Activated CD8-positive, alpha-beta memory T cell treated with anti-CD3 and anti-CD28 coated beads, Interleukin-2, amount 10 ng/mL, durations not matched to agents 7 days and 5 days (primary cell): ENCODE data around the gene PLEKHH2. TPM values are rescaled to one million over a fixed set of nuclear protein-coding genes. Genes with fewer than 3 reads are reported as not detected.
A peak's percentile ranks its signal among the peaks of the same experiment; 100 is the strongest.

Source experiments
- ATAC-seq: fragments of 150-1000 bp; cut with Tn5 transposase; one replicate; pipeline ENCODE4 v1.10.0; 2021; ENCODE audit warnings: moderate library complexity
- CTCF ChIA-PET: fragments of 350-600 bp; sonication (Branson Sonifier 250); formaldehyde crosslinking; loops from one replicate; lab custom pipeline; 2021; ENCODE audit warnings: antibody characterized with exemption; lab: Charles Lee
- DNase-seq: peaks from one replicate; pipeline ENCODE4 v3.0.0-alpha.2; 2020
- H3K27ac Mint-ChIP-seq: one replicate; pipeline ENCODE4 v1.8.0; 2021; ENCODE audit warnings: mild to moderate bottlenecking, mixed read lengths
- H3K27me3 Mint-ChIP-seq: one replicate; pipeline ENCODE4 v1.8.0; 2021; ENCODE audit warnings: mixed read lengths
- H3K36me3 Mint-ChIP-seq: one replicate; pipeline ENCODE4 v1.8.0; 2021; ENCODE audit warnings: mild to moderate bottlenecking, mixed read lengths
- H3K4me1 Mint-ChIP-seq: one replicate; pipeline ENCODE4 v1.8.0; 2021; ENCODE audit warnings: mixed read lengths
- H3K4me3 Mint-ChIP-seq: one replicate; pipeline ENCODE4 v1.8.0; 2021; ENCODE audit warnings: mild to moderate bottlenecking, moderate library complexity, mixed read lengths
- H3K9me3 Mint-ChIP-seq: one replicate; pipeline ENCODE4 v1.8.0; 2022; ENCODE audit warnings: low read depth, mixed read lengths
- total RNA-seq, 2 experiments: library from RNA; stranded (reverse); gene quantifications; one replicate each; pipeline ENCODE4 v1.2.3, GENCODE V29; 2021

PLEKHH2 gene
- total RNA-seq, 2 experiments from 2014 or later = 0.54 to 0.67 TPM

- ATAC-seq = no peak
- H3K9me3 Mint-ChIP-seq = no peaks in the 10 kb centered on the region
- CTCF ChIA-PET = interaction anchor here (0.6 kb wide), 1 partner anchor 16 kb away, joined by 3 read pairs; no protein-coding TSS in a partner anchor
- peaks cover 4% of the 10 kb centered on the region for H3K4me1 Mint-ChIP-seq
- H3K27ac Mint-ChIP-seq = no peak overlapping the region
- peaks cover 12% of the 10 kb centered on the region for H3K27me3 Mint-ChIP-seq
- no peak overlapping the region for H3K4me3 Mint-ChIP-seq
- DNase-seq = no peak
- no peaks in the 10 kb centered on the region for H3K36me3 Mint-ChIP-seq
Observed at GRCh38 chr2:43764086-43764705, 127.1 kb downstream of the PLEKHH2 start.

DNA sequence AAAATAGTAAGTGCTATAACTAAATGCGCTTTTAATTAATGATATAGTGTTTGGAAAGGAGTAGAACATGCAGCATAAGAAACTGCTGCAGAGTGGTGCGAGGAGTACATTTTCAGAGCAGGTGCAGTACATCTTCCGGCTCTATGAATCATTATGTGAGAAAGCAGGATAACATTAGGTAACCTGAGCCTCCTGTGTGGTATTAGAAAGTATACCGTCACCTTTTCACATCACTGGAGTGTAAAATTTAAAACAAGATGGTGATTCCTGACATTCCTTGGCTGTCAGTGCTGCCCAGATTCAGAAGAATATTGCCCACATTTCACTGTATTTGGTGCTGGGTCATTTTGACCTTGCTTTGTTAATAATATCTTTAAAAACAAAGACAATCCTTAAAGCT lies 128.9 kb downstream of the PLEKHH2 start:
- Mint-ChIP-seq H3K27me3 (peaks cover 13% of the 10 kb centered on the region), H3K4me3 (no peak overlapping the region), H3K4me1 (peaks cover 4% of the 10 kb centered on the region), H3K36me3 (no peaks in the 10 kb centered on the region), H3K27ac (no peak overlapping the region), H3K9me3 (no peaks in the 10 kb centered on the region)
- ATAC-seq (no peak), DNase-seq (no peak)
- CTCF ChIA-PET = interaction anchor here (1.0 kb wide), 1 partner anchor 8 kb away, joined by 3 read pairs; the partner anchor contains the start of gene DYNC2LI1

DNA sequence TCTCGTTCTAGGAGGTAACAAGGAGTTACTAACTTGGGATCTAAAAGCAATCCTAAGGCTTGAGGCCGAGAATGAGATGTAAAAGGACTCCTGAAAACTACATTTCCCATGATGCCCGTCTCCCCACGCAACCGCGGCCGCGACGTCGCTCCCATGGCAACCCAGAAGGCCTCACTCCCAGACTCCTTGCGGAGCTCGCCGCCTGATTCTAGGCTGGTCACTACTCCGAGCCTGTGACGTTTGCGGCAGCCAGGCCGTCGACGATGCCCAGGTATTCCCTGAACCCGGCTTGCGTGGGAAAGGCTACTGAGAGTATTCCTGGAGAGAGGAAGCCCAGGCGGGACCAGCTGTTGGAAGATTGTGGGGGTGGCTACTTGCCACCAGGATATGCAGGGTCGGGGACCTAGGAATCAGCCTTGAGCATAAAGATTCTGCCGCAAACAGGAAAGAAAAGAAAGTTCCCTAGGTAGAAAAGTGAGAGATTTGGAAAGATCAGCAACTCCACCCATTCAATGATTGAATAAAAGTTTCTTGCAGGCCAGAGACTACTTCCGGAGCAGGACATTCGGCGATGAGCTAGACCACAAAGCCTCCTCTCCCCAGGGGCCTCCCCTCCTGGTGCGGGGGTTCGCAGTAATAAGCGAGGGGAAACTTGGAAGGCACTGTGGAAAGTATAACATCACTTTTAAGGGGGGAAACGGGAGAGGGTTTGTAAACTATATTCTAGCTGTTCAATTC lies 137.0 kb downstream of the PLEKHH2 start, which contains the start of gene DYNC2LI1:
DYNC2LI1 (plus strand) TSS at position 164 of the 738 bp plus-strand sequence; CDS start at position 264, 100 bp downstream.
- peak; percentile 89 for DNase-seq
- peak; percentile 99 for ATAC-seq
- CTCF ChIA-PET = interaction anchor here (1.0 to 1.4 kb wide), 4 partner anchors 9 to 27 kb away, joined by 3 to 4 read pairs (median 3); no protein-coding TSS in a partner anchor
- peak within 1 kb of the TSS; percentile 97 for H3K4me3 Mint-ChIP-seq
- no peaks in the 10 kb centered on the region for H3K9me3 Mint-ChIP-seq
- H3K4me1 Mint-ChIP-seq = peaks cover 18% of the 10 kb centered on the region
- no peaks in the 10 kb centered on the region for H3K36me3 Mint-ChIP-seq
- H3K27me3 Mint-ChIP-seq = peaks cover 3% of the 10 kb centered on the region
- H3K27ac Mint-ChIP-seq = peak within 1 kb of the TSS; percentile 87

- peaks cover 18% of the 10 kb centered on the region for H3K4me1 Mint-ChIP-seq
- DNase-seq (no peak), ATAC-seq (no peak)
- H3K27me3 Mint-ChIP-seq = no peaks in the 10 kb centered on the region
- CTCF ChIA-PET = interaction anchor here (1.0 to 1.4 kb wide), 4 partner anchors 9 to 26 kb away, joined by 3 to 4 read pairs (median 3); no protein-coding TSS in a partner anchor
- no peaks in the 10 kb centered on the region for H3K9me3 Mint-ChIP-seq
- H3K4me3 Mint-ChIP-seq = peak overlapping the region; percentile 97
- H3K27ac Mint-ChIP-seq = no peak overlapping the region
- no peaks in the 10 kb centered on the region for H3K36me3 Mint-ChIP-seq
Observed at GRCh38 chr2:43774617-43775016, 137.6 kb downstream of the PLEKHH2 start.

DNA sequence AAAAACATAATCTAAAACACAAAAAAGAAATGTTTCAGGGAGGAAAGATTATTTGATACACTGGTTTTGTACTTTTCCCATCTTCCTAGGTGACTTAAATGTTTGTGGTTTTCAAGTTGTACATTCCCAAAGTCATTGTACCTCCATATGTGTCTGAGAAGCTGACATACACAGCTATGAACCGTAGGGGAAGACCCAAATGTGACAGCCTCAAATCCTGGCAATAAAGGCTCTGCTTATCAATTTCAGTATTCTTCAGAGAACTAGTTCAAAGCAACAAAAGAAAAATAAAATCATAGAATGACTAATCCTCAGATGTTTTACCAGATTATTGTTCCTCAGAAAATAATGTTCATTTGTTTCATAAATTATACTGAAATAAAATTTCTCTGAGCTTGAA lies 139.3 kb downstream of the PLEKHH2 start:
- DNase-seq = no peak
- CTCF ChIA-PET = interaction anchor here (0.8 kb wide), 1 partner anchor 139 kb away, joined by 3 read pairs; the partner anchor contains the start of gene PLEKHH2
- Mint-ChIP-seq H3K4me1 (peaks cover 18% of the 10 kb centered on the region), H3K27ac (no peak overlapping the region), H3K4me3 (no peak overlapping the region), H3K36me3 (no peaks in the 10 kb centered on the region), H3K27me3 (no peaks in the 10 kb centered on the region), H3K9me3 (no peaks in the 10 kb centered on the region)
- ATAC-seq = no peak

DNA sequence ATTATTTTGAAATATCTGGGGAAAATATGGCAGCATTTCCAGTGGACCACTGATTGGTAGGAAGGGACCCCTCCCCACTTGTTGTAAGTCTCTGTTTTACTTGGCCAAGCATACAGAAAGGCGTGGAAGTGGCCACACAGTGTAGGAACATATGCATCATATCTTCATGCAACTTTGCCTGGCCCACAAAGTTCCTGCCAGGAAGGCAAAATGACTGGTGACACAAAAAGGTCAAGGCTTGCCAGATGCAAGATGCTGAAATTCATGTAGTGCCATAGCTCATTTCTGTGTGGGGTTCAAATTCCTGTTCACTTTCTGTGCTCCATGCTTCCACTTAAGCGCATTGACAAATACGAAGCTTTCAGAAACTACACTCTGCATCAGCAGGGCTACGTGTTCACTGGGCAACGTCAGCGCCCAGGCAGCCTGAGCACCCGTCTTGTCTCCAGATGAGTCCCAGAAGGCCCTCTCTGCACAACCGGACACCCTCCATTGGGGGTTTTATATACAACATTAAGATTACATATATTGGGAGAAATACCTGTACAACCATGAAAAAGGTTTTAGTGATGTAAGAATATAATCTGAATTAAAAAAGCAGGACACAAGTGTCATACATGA lies 140.4 kb downstream of the PLEKHH2 start:
- CTCF ChIA-PET = interaction anchor here (0.8 kb wide), 1 partner anchor 141 kb away, joined by 3 read pairs; the partner anchor contains the start of gene PLEKHH2

GRCh38 chr2:43778233-43778632 lies 141.2 kb downstream of the PLEKHH2 start:
- CTCF ChIA-PET = no interaction called here
- peaks cover 16% of the 10 kb centered on the region for H3K4me1 Mint-ChIP-seq

More for the DNA sequence above, 140.4 kb downstream of the PLEKHH2 start:
- ATAC-seq = no peak
- Mint-ChIP-seq H3K27me3 (no peaks in the 10 kb centered on the region), H3K36me3 (peaks cover 1% of the 10 kb centered on the region), H3K27ac (no peak overlapping the region), H3K4me1 (peaks cover 18% of the 10 kb centered on the region), H3K4me3 (no peak overlapping the region), H3K9me3 (no peaks in the 10 kb centered on the region)
- no peak for DNase-seq

GRCh38 chr2:43787895-43788294 lies 150.8 kb downstream of the PLEKHH2 start:
- H3K9me3 Mint-ChIP-seq = no peaks in the 10 kb centered on the region
- CTCF ChIA-PET = interaction anchor here (1.5 kb wide), 1 partner anchor 14 kb away, joined by 4 read pairs; the partner anchor contains the start of gene DYNC2LI1
- DNase-seq (no peak), ATAC-seq (no peak)
- H3K27me3 Mint-ChIP-seq = no peaks in the 10 kb centered on the region
- H3K27ac Mint-ChIP-seq = no peak overlapping the region
- no peak overlapping the region for H3K4me3 Mint-ChIP-seq
- H3K36me3 Mint-ChIP-seq = no peaks in the 10 kb centered on the region
- H3K4me1 Mint-ChIP-seq = no peaks in the 10 kb centered on the region

More at GRCh38 chr2:43778233-43778632, 141.2 kb downstream of the PLEKHH2 start:
- H3K27ac Mint-ChIP-seq = no peak overlapping the region
- no peak overlapping the region for H3K4me3 Mint-ChIP-seq
- no peak for ATAC-seq
- DNase-seq = no peak
- H3K9me3 Mint-ChIP-seq = no peaks in the 10 kb centered on the region
- H3K27me3 Mint-ChIP-seq = no peaks in the 10 kb centered on the region
- H3K36me3 Mint-ChIP-seq = peaks cover 1% of the 10 kb centered on the region

DNA sequence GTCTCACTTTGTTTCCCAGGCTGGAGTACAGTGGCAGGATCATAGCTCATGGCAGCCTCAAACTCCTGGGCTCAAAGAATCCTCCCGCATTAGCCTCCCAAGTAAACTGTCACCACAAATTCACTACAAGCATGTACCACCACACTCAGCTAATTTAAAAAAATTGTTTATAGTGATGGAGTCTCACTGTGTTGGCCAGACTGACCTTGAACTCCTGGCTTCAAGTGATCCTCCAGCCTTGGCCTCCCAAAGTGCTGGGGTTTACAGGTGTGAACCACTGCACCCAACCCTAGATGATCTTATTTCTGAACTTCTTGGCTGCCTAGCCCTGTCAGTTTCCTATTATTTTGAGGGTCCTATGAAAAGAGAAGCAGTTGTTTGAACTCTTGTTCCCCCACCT lies 151.6 kb downstream of the PLEKHH2 start:
- Mint-ChIP-seq H3K27me3 (no peaks in the 10 kb centered on the region), H3K36me3 (no peaks in the 10 kb centered on the region), H3K4me1 (no peaks in the 10 kb centered on the region), H3K4me3 (no peak overlapping the region), H3K27ac (no peak overlapping the region), H3K9me3 (no peaks in the 10 kb centered on the region)
- no peak for ATAC-seq
- CTCF ChIA-PET = interaction anchor here (1.5 kb wide), 1 partner anchor 15 kb away, joined by 4 read pairs; the partner anchor contains the start of gene DYNC2LI1
- no peak for DNase-seq

- no peak for ATAC-seq
- Mint-ChIP-seq H3K4me3 (no peak overlapping the region), H3K27me3 (no peaks in the 10 kb centered on the region), H3K4me1 (no peaks in the 10 kb centered on the region), H3K27ac (no peak overlapping the region), H3K36me3 (no peaks in the 10 kb centered on the region), H3K9me3 (no peaks in the 10 kb centered on the region)
- no peak for DNase-seq
- CTCF ChIA-PET = no interaction called here
Observed at GRCh38 chr2:43790147-43790546, 153.1 kb downstream of the PLEKHH2 start.

DNA sequence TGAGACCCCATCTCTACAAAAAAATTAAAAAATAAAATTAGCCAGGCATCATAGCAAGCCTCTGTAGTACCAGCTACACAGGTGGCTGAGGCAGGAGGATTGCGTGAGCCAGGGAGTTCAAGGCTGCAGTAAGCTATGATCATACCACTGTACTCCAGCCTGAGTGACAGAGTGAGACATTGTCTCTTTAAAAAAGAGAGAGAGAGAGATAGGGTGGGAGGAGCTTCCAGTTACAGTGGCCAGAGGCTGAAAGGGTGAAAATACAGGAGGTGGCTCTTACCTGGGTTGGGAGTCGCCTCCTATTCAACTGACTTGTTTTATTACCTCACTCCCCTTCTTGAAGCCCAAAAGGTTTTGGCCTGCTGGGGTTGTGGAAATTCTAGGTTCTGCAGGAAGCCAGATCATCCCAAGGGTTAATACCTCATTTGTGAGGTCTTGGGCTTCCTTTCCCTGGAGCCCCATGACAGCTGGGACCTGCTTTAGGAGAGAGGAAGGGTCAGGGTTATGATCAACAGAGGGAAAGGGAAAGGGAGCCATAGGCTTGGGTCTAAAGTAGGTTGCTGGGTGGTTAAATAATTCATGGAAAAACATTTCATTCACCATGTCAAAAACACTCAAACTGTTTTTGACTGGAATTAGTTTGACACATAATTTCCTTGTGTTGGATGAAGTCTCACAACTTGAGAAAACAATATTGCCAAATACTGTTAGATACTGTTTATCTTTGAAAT lies 154.1 kb downstream of the PLEKHH2 start:
- H3K36me3 Mint-ChIP-seq = no peaks in the 10 kb centered on the region

GRCh38 chr2:43792653-43793052 lies 155.6 kb downstream of the PLEKHH2 start:
- Mint-ChIP-seq H3K27me3 (no peaks in the 10 kb centered on the region), H3K4me1 (no peaks in the 10 kb centered on the region), H3K27ac (no peak overlapping the region), H3K4me3 (no peak overlapping the region), H3K9me3 (no peaks in the 10 kb centered on the region), H3K36me3 (no peaks in the 10 kb centered on the region)
- no peak for DNase-seq
- CTCF ChIA-PET = no interaction called here
- ATAC-seq = no peak

More for the DNA sequence above, 154.1 kb downstream of the PLEKHH2 start:
- no peak overlapping the region for H3K27ac Mint-ChIP-seq
- H3K9me3 Mint-ChIP-seq = no peaks in the 10 kb centered on the region
- no peak overlapping the region for H3K4me3 Mint-ChIP-seq
- CTCF ChIA-PET = no interaction called here
- no peaks in the 10 kb centered on the region for H3K4me1 Mint-ChIP-seq
- no peak for ATAC-seq
- no peak for DNase-seq
- no peaks in the 10 kb centered on the region for H3K27me3 Mint-ChIP-seq
